ENCODE data around the gene CNNM2.

DNA sequence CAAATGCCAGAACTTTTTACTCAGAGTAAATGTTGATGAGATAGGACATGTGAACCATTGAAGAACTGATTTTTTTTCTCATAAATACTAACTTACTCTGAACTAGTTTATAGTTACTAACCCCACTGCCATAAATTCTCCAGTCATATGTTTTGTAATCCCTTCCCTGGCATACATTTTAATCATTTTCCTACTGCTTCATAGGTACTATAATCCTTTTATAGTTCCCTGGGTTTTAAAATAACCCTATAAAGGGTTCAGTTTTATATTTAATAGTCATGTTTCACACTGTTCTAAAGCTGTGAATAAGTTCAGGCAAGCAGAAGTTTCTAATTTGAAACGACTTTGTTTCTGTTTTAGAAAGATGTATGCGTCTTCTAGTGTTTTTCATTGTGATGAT lies 28.9 kb downstream of the CNNM2 start:
- TF ChIP-seq, protein P1, sequence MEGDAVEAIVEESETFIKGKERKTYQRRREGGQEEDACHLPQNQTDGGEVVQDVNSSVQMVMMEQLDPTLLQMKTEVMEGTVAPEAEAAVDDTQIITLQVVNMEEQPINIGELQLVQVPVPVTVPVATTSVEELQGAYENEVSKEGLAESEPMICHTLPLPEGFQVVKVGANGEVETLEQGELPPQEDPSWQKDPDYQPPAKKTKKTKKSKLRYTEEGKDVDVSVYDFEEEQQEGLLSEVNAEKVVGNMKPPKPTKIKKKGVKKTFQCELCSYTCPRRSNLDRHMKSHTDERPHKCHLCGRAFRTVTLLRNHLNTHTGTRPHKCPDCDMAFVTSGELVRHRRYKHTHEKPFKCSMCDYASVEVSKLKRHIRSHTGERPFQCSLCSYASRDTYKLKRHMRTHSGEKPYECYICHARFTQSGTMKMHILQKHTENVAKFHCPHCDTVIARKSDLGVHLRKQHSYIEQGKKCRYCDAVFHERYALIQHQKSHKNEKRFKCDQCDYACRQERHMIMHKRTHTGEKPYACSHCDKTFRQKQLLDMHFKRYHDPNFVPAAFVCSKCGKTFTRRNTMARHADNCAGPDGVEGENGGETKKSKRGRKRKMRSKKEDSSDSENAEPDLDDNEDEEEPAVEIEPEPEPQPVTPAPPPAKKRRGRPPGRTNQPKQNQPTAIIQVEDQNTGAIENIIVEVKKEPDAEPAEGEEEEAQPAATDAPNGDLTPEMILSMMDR (conservative IDR thresholded peaks at IDR 0.05; ENCODE audit: low read length), result no peak
- no peak for TF ChIP-seq EZH2phosphoT487 (IDR thresholded peaks at IDR 0.05; ENCODE audit: borderline replicate concordance)
